DND-41 (cell line): ENCODE data around the gene NPIPA5.
"Not testable (repeated sequence)": the region's sequence is repeated elsewhere in the genome, so short reads cannot be mapped to it uniquely, and the experiment has no call there.

Source experiments
- EZH2 ChIP-seq: IDR thresholded peaks from 3 replicates; pipeline ENCODE4 v1.6.1; 2012; ENCODE audit warnings: borderline replicate concordance, low read depth, mild to moderate bottlenecking, moderate library complexity, low read length, inconsistent platforms; ENCODE audit not compliant: severe bottlenecking
- TF ChIP-seq, protein P1 (sequence below): IDR thresholded peaks from 2 replicates; pipeline ENCODE4 v1.5.1; 2012; ENCODE audit warnings: borderline replicate concordance, low read length, moderate library complexity, mild to moderate bottlenecking; ENCODE audit not compliant: poor library complexity, severe bottlenecking; ENCODE audit errors: extremely low read depth

DNA sequence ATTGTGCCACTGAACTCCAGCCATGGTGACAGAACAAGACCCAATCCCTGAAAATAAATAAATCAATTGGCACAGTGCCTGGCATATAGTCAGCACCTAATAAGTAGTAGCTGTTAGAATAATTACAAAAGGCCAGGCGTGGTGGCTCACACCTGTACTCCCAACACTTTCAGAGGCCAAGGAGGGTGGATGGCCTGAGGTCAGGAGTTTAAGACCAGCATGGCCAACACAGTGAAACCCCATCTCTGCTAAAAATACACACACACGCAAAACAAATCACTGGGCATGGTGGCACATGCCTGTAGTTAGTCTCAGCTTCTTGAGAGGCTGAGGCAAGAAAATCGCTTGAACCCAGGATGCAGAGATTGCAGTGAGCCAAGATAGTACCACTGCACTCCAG lies 25.2 kb downstream of the NPIPA5 start:
- TF ChIP-seq, protein P1, sequence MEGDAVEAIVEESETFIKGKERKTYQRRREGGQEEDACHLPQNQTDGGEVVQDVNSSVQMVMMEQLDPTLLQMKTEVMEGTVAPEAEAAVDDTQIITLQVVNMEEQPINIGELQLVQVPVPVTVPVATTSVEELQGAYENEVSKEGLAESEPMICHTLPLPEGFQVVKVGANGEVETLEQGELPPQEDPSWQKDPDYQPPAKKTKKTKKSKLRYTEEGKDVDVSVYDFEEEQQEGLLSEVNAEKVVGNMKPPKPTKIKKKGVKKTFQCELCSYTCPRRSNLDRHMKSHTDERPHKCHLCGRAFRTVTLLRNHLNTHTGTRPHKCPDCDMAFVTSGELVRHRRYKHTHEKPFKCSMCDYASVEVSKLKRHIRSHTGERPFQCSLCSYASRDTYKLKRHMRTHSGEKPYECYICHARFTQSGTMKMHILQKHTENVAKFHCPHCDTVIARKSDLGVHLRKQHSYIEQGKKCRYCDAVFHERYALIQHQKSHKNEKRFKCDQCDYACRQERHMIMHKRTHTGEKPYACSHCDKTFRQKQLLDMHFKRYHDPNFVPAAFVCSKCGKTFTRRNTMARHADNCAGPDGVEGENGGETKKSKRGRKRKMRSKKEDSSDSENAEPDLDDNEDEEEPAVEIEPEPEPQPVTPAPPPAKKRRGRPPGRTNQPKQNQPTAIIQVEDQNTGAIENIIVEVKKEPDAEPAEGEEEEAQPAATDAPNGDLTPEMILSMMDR: not testable (repeated sequence)
- TF ChIP-seq EZH2: not testable (repeated sequence)
